HG03442 (cell line): ENCODE results near the gene CBLC.

ENCODE experiments used
- ATAC-seq: cut with Tn5 transposase; IDR thresholded peaks from one replicate; pipeline ENCODE4 v1.9.1; 2021; ENCODE audit warnings: mild to moderate bottlenecking, moderate library complexity; ENCODE audit not compliant: unreplicated experiment

Gene CBLC

GRCh38 chr19:44777715-44778347, at the start of gene CBLC:
Gene CBLC (plus strand): TSS chr19:44777890. CDS start chr19:44777932, 42 bp downstream.
- no peak for ATAC-seq

- no peak for ATAC-seq
Observed at GRCh38 chr19:44728178-44728577, 49.5 kb upstream of the CBLC start.

- ATAC-seq: no peak
Observed at GRCh38 chr19:44729516-44730033, 48.1 kb upstream of the CBLC start.

- ATAC-seq: no peak
Observed at GRCh38 chr19:44731081-44731480, 46.6 kb upstream of the CBLC start.

GRCh38 chr19:44731622-44732021, 46.1 kb upstream of the CBLC start:
- ATAC-seq: no peak

- no peak for ATAC-seq
Observed at GRCh38 chr19:44732235-44733014, 45.3 kb upstream of the CBLC start.

GRCh38 chr19:44734357-44734756, 43.3 kb upstream of the CBLC start:
- ATAC-seq: no peak

GRCh38 chr19:44735011-44735410, 42.7 kb upstream of the CBLC start:
- no peak for ATAC-seq

- ATAC-seq: no peak
Observed at GRCh38 chr19:44737238-44738071, 40.2 kb upstream of the CBLC start.

GRCh38 chr19:44738136-44738535, 39.6 kb upstream of the CBLC start:
- no peak for ATAC-seq

GRCh38 chr19:44738603-44739558, 38.8 kb upstream of the CBLC start:
- no peak for ATAC-seq

- no peak for ATAC-seq
Observed at GRCh38 chr19:44740351-44740824, 37.3 kb upstream of the CBLC start.

- ATAC-seq: no peak
Observed at GRCh38 chr19:44741258-44741731, 36.4 kb upstream of the CBLC start.

GRCh38 chr19:44741841-44742329, 35.8 kb upstream of the CBLC start:
- ATAC-seq: no peak

GRCh38 chr19:44742330-44743061, 35.2 kb upstream of the CBLC start:
- ATAC-seq: no peak

GRCh38 chr19:44744871-44745332, 32.8 kb upstream of the CBLC start:
- no peak for ATAC-seq

GRCh38 chr19:44745341-44745831, 32.3 kb upstream of the CBLC start:
- no peak for ATAC-seq

- ATAC-seq: no peak
Observed at GRCh38 chr19:44745887-44746600, 31.6 kb upstream of the CBLC start.
